Hepatocyte (in vitro differentiated cells): ENCODE data around the gene CD58. TPM values are rescaled to one million over a fixed set of nuclear protein-coding genes. Genes with fewer than 3 reads are reported as not detected.

Source experiments
- DNase-seq: peaks from one replicate; pipeline ENCODE4 v3.0.0-alpha.2; 2016; ENCODE audit warnings: low spot score
- H2AFZ ChIP-seq: fragments of 200-600 bp; sonication (generic); 2 replicates; pipeline ENCODE4 v1.6.0; 2016; ENCODE audit warnings: antibody characterized with exemption, mild to moderate bottlenecking
- H3K27ac ChIP-seq: fragments of 200-600 bp; sonication (generic); 2 replicates; pipeline ENCODE4 v1.5.1; 2016; ENCODE audit warnings: mild to moderate bottlenecking
- H3K27me3 ChIP-seq: fragments of 200-600 bp; sonication (generic); 2 replicates; pipeline ENCODE4 v1.6.1; 2016
- H3K36me3 ChIP-seq: fragments of 200-600 bp; sonication (generic); replicated peaks from 2 replicates; pipeline ENCODE4 v1.5.1; 2016; ENCODE audit warnings: low read depth; ENCODE audit not compliant: insufficient read depth
- H3K4me1 ChIP-seq: fragments of 200-600 bp; sonication (generic); 2 replicates; pipeline ENCODE4 v1.5.1; 2016; ENCODE audit warnings: mild to moderate bottlenecking, moderate library complexity; ENCODE audit not compliant: insufficient read depth
- H3K4me2 ChIP-seq: fragments of 200-600 bp; sonication (generic); 2 replicates; pipeline ENCODE4 v1.6.0; 2016
- H3K4me3 ChIP-seq: fragments of 200-600 bp; sonication (generic); 2 replicates; pipeline ENCODE4 v1.5.1; 2016; ENCODE audit warnings: mild to moderate bottlenecking
- H3K79me2 ChIP-seq: fragments of 200-600 bp; sonication (generic); 2 replicates; pipeline ENCODE4 v1.6.0; 2017; ENCODE audit warnings: mild to moderate bottlenecking
- H3K9me2 ChIP-seq: fragments of 200-600 bp; sonication (generic); replicated peaks from 2 replicates; pipeline ENCODE4 v1.6.0; 2017; ENCODE audit warnings: mild to moderate bottlenecking; ENCODE audit not compliant: insufficient read depth
- H3K9me3 ChIP-seq: fragments of 200-600 bp; sonication (generic); 2 replicates; pipeline ENCODE4 v1.5.1; 2016; ENCODE audit warnings: low read depth, mild to moderate bottlenecking
- H4K20me1 ChIP-seq: fragments of 200-600 bp; sonication (generic); 2 replicates; pipeline ENCODE4 v1.6.0; 2016; ENCODE audit warnings: mild to moderate bottlenecking; ENCODE audit not compliant: insufficient read depth, poor library complexity, severe bottlenecking
- EZH2 ChIP-seq: fragments of 200-600 bp; sonication (generic); IDR thresholded peaks from 2 replicates; pipeline ENCODE4 v1.6.1; 2016; ENCODE audit warnings: antibody characterized with exemption, mild to moderate bottlenecking, borderline replicate concordance
- EZH2phosphoT487 ChIP-seq: fragments of 200-600 bp; sonication (generic); IDR thresholded peaks from one replicate; pipeline ENCODE4 v1.6.1; 2018; ENCODE audit warnings: antibody characterized with exemption, mild to moderate bottlenecking, low read depth, moderate library complexity; ENCODE audit not compliant: unreplicated experiment, severe bottlenecking
- WGBS: methylation state at CpG from one replicate; pipeline ENCODE4 v1.1.6; 2016; ENCODE audit warnings: low lambda C conversion rate; ENCODE audit errors: missing lambda C conversion rate; 5-methylcytosine and 5-hydroxymethylcytosine counted together
- polyA plus RNA-seq: library from polyadenylated mRNA; unstranded; fragments of >200 nt; fragmentation: Nextera tagmentation; extraction: Ambion mirVana; gene quantifications from 2 replicates; pipeline ENCODE4 v1.2.1, GENCODE V29; 2016
- total RNA-seq: library from RNA; depleted of rRNA; stranded (reverse); fragments of >200 nt; gene quantifications from 2 replicates; pipeline ENCODE4 v1.2.3, GENCODE V29; 2014
- TF ChIP-seq, protein P1 (sequence below): fragments of 200-600 bp; sonication (generic); IDR thresholded peaks from 2 replicates; pipeline ENCODE4 v1.5.1; 2016; ENCODE audit warnings: antibody characterized with exemption, mild to moderate bottlenecking; ENCODE audit not compliant: poor library complexity

Gene CD58
- total and polyA plus RNA-seq, 2 experiments from 2014 or later = 14.4 to 26.9 TPM

DNA sequence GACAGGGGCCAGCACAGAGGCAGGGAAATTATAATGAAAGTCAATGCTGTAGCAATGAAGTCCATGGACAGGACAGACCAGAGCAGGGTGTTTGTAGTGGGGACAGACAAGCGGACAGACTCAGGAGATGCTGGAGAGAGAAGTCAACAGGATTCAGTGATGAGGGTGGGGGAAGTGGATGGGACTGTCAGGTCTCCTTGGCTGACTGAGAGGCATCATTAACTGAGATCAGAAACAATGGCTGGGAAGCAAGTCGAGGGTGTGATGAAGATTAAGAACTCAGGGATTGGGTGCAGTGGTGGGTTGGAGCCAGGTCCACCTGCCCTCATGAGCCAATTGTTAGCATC, 25.5 kb downstream of the CD58 start:
- H3K9me3 ChIP-seq = no peaks in the 10 kb centered on the region
- no peak for DNase-seq
- 84% methylated on average over 2 of the region's 2 CpGs for WGBS
- no peak overlapping the region for H3K4me2 ChIP-seq
- no peak overlapping the region for H2AFZ ChIP-seq
- H4K20me1 ChIP-seq = no peaks in the 10 kb centered on the region
- no peaks in the 10 kb centered on the region for H3K79me2 ChIP-seq
- H3K4me1 ChIP-seq = no peaks in the 10 kb centered on the region
- TF ChIP-seq EZH2 (no peak), EZH2phosphoT487 (no peak)
- TF ChIP-seq, protein P1, sequence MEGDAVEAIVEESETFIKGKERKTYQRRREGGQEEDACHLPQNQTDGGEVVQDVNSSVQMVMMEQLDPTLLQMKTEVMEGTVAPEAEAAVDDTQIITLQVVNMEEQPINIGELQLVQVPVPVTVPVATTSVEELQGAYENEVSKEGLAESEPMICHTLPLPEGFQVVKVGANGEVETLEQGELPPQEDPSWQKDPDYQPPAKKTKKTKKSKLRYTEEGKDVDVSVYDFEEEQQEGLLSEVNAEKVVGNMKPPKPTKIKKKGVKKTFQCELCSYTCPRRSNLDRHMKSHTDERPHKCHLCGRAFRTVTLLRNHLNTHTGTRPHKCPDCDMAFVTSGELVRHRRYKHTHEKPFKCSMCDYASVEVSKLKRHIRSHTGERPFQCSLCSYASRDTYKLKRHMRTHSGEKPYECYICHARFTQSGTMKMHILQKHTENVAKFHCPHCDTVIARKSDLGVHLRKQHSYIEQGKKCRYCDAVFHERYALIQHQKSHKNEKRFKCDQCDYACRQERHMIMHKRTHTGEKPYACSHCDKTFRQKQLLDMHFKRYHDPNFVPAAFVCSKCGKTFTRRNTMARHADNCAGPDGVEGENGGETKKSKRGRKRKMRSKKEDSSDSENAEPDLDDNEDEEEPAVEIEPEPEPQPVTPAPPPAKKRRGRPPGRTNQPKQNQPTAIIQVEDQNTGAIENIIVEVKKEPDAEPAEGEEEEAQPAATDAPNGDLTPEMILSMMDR = no peak
- no peaks in the 10 kb centered on the region for H3K27me3 ChIP-seq
- H3K36me3 ChIP-seq = no peaks in the 10 kb centered on the region
- H3K4me3 ChIP-seq = no peak overlapping the region
- H3K27ac ChIP-seq = no peak overlapping the region
- no peaks in the 10 kb centered on the region for H3K9me2 ChIP-seq

DNA sequence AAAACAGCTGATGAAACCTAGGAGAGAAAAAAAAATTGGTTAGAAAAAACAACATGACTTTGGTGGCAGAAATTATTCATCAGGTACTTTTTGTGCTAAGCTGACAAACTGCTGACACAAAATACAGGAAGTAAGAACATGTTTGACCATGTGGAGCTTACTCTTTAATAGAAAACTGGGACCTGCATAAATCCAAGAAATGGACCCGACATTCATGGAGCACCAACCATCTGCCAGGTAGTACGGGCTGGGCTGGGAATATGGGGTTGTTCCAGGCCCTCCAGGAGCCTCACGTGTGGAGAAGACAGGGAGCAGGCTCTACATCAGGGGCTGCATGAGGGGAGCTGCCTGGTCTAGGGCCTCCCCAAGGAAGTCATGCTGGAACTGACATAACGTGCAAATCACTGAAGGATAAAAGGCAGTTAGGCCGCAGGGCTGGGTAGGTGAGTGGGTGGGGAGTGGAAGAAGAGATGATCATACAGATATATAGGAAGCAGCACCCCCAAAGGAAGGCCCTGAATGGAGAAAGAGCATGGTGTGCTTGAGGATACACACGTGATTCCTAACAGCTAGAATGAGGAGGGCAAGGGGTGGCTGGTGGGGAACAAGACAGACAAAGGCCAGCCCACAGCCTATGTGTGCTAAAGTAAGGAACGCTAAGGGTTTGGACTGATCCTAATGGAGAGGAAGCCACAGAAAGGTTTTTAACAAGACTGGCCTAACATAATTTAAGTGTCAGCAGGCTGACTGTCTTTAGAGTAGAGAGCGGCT, 26.1 kb downstream of the CD58 start:
- DNase-seq = no peak
- no peaks in the 10 kb centered on the region for H3K27me3 ChIP-seq
- no peaks in the 10 kb centered on the region for H3K36me3 ChIP-seq
- H3K9me2 ChIP-seq = no peaks in the 10 kb centered on the region
- H2AFZ ChIP-seq = no peak overlapping the region
- TF ChIP-seq EZH2 (no peak), EZH2phosphoT487 (no peak)
- TF ChIP-seq, protein P1 = no peak
- no peaks in the 10 kb centered on the region for H3K4me1 ChIP-seq
- no peak overlapping the region for H3K4me2 ChIP-seq
- WGBS = 95% methylated on average over 8 of the region's 8 CpGs
- no peak overlapping the region for H3K27ac ChIP-seq
- no peaks in the 10 kb centered on the region for H3K79me2 ChIP-seq
- H4K20me1 ChIP-seq = no peaks in the 10 kb centered on the region
- H3K9me3 ChIP-seq = no peaks in the 10 kb centered on the region
- H3K4me3 ChIP-seq = no peak overlapping the region

DNA sequence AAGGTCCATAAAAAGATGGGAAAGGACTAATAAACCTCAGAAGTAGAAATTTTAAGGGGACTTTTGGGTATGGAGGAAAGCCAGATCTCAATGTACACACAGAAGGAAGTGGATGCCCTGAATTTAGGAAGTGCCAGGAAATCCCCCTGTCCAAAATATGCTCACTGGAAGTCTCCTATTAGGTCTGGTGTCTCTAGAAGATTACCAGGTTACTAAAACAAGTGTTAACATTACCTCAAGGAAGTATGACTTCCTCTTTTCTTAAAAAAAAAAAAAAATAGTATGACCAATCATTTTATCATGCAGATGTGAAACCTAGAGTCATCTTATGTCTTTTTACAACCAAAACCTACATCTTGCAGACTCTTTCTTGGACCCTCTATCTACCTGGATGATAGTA, 30.7 kb downstream of the CD58 start:
- H3K4me3 ChIP-seq = no peak overlapping the region
- no peaks in the 10 kb centered on the region for H3K27me3 ChIP-seq
- H3K4me2 ChIP-seq = no peak overlapping the region
- no peaks in the 10 kb centered on the region for H3K9me2 ChIP-seq
- H3K4me1 ChIP-seq = no peaks in the 10 kb centered on the region
- TF ChIP-seq EZH2phosphoT487 (no peak), EZH2 (no peak)
- TF ChIP-seq, protein P1 = no peak
- H2AFZ ChIP-seq = no peak overlapping the region
- DNase-seq = no peak
- H3K36me3 ChIP-seq = no peaks in the 10 kb centered on the region
- no peaks in the 10 kb centered on the region for H3K79me2 ChIP-seq
- no peak overlapping the region for H3K27ac ChIP-seq
- H3K9me3 ChIP-seq = no peaks in the 10 kb centered on the region
- no peaks in the 10 kb centered on the region for H4K20me1 ChIP-seq
